Brain pericyte (primary cell): ENCODE results near the gene MCCD1.
"Not testable (repeated sequence)": the region's sequence is repeated elsewhere in the genome, so short reads cannot be mapped to it uniquely, and the experiment has no call there.

Source experiments
- DNase-seq: peaks from one replicate; pipeline ENCODE4 v3.0.0-alpha.2; 2012; ENCODE audit warnings: low read depth, low spot score

Gene MCCD1

GRCh38 chr6:31541658-31542521, 13.1 kb downstream of the MCCD1 start, which contains the start of gene DDX39B:
Gene DDX39B (minus strand): TSS chr6:31542003. CDS start chr6:31540532, 1,471 bp downstream.
- DNase-seq: peak; percentile 94

GRCh38 chr6:31543639-31544038, 14.9 kb downstream of the MCCD1 start:
- DNase-seq: no peak

GRCh38 chr6:31544676-31545075, 15.9 kb downstream of the MCCD1 start:
- no peak for DNase-seq

GRCh38 chr6:31545291-31545690, 16.5 kb downstream of the MCCD1 start:
- DNase-seq: no peak

- peak; percentile 91 for DNase-seq
Measured at GRCh38 chr6:31546339-31546957, 17.7 kb downstream of the MCCD1 start, which contains the start of gene ATP6V1G2. Gene ATP6V1G2 (minus strand): TSS chr6:31546608. CDS start chr6:31546559, 49 bp downstream.

- peak; percentile 94 for DNase-seq
Measured at GRCh38 chr6:31546958-31547726, 18.4 kb downstream of the MCCD1 start, which contains the start of gene NFKBIL1. Gene NFKBIL1 (plus strand): TSS chr6:31547608. CDS start chr6:31547695, 87 bp downstream.

- DNase-seq: no peak
Measured at GRCh38 chr6:31547727-31548543, 19.2 kb downstream of the MCCD1 start.

GRCh38 chr6:31548544-31548873, 19.7 kb downstream of the MCCD1 start:
- no peak for DNase-seq

GRCh38 chr6:31551371-31551770, 22.6 kb downstream of the MCCD1 start:
- DNase-seq: not testable (repeated sequence)

GRCh38 chr6:31556307-31556706, 27.5 kb downstream of the MCCD1 start:
- DNase-seq: no peak

GRCh38 chr6:31557443-31558317, 28.9 kb downstream of the MCCD1 start:
- DNase-seq: no peak

- DNase-seq: no peak
Measured at GRCh38 chr6:31558318-31558625, 29.5 kb downstream of the MCCD1 start.

- DNase-seq: no peak
Measured at GRCh38 chr6:31558631-31559500, 30.1 kb downstream of the MCCD1 start.

GRCh38 chr6:31559606-31559957, 30.8 kb downstream of the MCCD1 start:
- DNase-seq: no peak

- no peak for DNase-seq
Measured at GRCh38 chr6:31559958-31560696, 31.4 kb downstream of the MCCD1 start.

GRCh38 chr6:31560697-31561058, 31.9 kb downstream of the MCCD1 start:
- no peak for DNase-seq

- no peak for DNase-seq
Measured at GRCh38 chr6:31567531-31568370, 39.0 kb downstream of the MCCD1 start.

- no peak for DNase-seq
Measured at GRCh38 chr6:31568537-31568961, 39.8 kb downstream of the MCCD1 start.
